ENCODE data around the gene ABCF3. TPM values are rescaled to one million over a fixed set of nuclear protein-coding genes. Genes with fewer than 3 reads are reported as not detected.

The ABCF3 gene
- total and polyA plus RNA-seq, 2 of the 13 experiments (the other 11 are each of a cell fraction or from before 2014, with no cell fraction given), result 38.8 to 46.5 TPM

- DNase-seq (ENCODE audit: low spot score), result no peak
- Histone ChIP-seq H3K4me3 (replicated peaks in 1 of 3; ENCODE audit: insufficient read depth in 1 of 3, low read depth in 2 of 3, low read length in 3 of 3) (no peak overlapping the region), H3K9me3 (ENCODE audit: low read length) (no peaks in the 10 kb centered on the region), H4K20me1 (ENCODE audit: insufficient read depth, low read length) (no peaks in the 10 kb centered on the region), H2AFZ (ENCODE audit: low read length) (no peak overlapping the region), H3K36me3 (replicated peaks in 1 of 2; ENCODE audit: control insufficient read depth in 1 of 2, insufficient read depth in 2 of 2, low read length in 2 of 2) (peaks cover 26 to 62% of the 10 kb centered on the region in 2 experiments), H3K9ac (ENCODE audit: insufficient read depth, low read depth, low read length) (no peak overlapping the region), H3K79me2 (ENCODE audit: insufficient read depth, low read length) (no peaks in the 10 kb centered on the region), H3K4me1 (ENCODE audit: insufficient read depth, low read length) (peaks cover 7% of the 10 kb centered on the region), H3K27me3 (ENCODE audit: control insufficient read depth in 1 of 2, insufficient read depth in 2 of 2, low read length in 2 of 2) (no peaks in the 10 kb centered on the region), H3K4me2 (ENCODE audit: low read depth, low read length) (no peak overlapping the region), H3K27ac (ENCODE audit: extremely low read length, insufficient read depth, low read length) (no peak overlapping the region)
- WGBS (ENCODE audit: low lambda C conversion rate), result 94% methylated on average over 5 of the region's 5 CpGs
- intact Hi-C loops (cut with micrococcal nuclease; ENCODE audit: unreplicated experiment) (no loop called here), in situ Hi-C loops (cut with HindIII; ENCODE audit: extremely low pct_ligation_motif_present, low pct_unique_long_range_greater_than_20kb) (loop anchor here (25.0 kb wide), 1 partner anchor 257 kb away; the partner anchor contains the start of gene PARL)
- POLR2A ChIA-PET, result interaction anchor here (0.5 to 1.2 kb wide), 5 partner anchors 10 to 97 kb away, joined by 3 to 7 read pairs (median 3); partner anchors contain the start of gene EIF2B5
- ATAC-seq, result no peak
- FAIRE-seq, result no peak
- CTCF ChIA-PET (ENCODE audit: low intra/inter-chr PET ratio, low total read pairs), result interaction anchor here (1.1 kb wide), 1 partner anchor 145 kb away, joined by 3 read pairs; no protein-coding TSS in a partner anchor
- no peak for TF ChIP-seq ZNF770 (CRISPR knock-in tag; IDR thresholded peaks at IDR 0.05)
- TF ChIP-seq NFATC3 (CRISPR knock-in tag; IDR thresholded peaks at IDR 0.05), result no peak
- TF ChIP-seq MIER2 (CRISPR knock-in tag; IDR thresholded peaks at IDR 0.05), result no peak
- TF ChIP-seq IKZF5 (CRISPR knock-in tag; IDR thresholded peaks at IDR 0.05), result no peak
- TF ChIP-seq ZNF354B (CRISPR knock-in tag; IDR thresholded peaks at IDR 0.05), result no peak
- TF ChIP-seq EHMT2 (IDR thresholded peaks at IDR 0.05; ENCODE audit: borderline replicate concordance, low read depth, low read length), result no peak
- TF ChIP-seq CEBPG (CRISPR knock-in tag; IDR thresholded peaks at IDR 0.05), result peak; percentile 44
- TF ChIP-seq NKX3-1 (CRISPR knock-in tag; IDR thresholded peaks at IDR 0.05), result no peak
- TF ChIP-seq CEBPB (IDR thresholded peaks at IDR 0.05; ENCODE audit: borderline replicate concordance, low read depth, low read length), result peak; percentile 91
- no peak for TF ChIP-seq ZNF280D (CRISPR knock-in tag; IDR thresholded peaks at IDR 0.05)
- no peak for TF ChIP-seq ZNF878 (CRISPR knock-in tag; IDR thresholded peaks at IDR 0.05)
- no TSS peak for BruUV-seq (replicated peaks)
These were observed 41.5 kb upstream of the ABCF3 start for GRCh38 chr3:184144505-184144904.

Measured in HepG2 (cell line).